HEK293T (cell line): Measurements from ENCODE around the gene PET100.

ENCODE experiments used
- ARNT ChIP-seq: fragments of 450-650 bp; IDR thresholded peaks from 2 replicates; pipeline ENCODE4 v1.6.1; 2017; ENCODE audit warnings: mild to moderate bottlenecking
- ELF4 ChIP-seq: fragments of 450-650 bp; IDR thresholded peaks from 2 replicates; pipeline ENCODE4 v1.6.1; 2017; ENCODE audit warnings: antibody characterized with exemption
- TARDBP ChIP-seq: fragments of 450-650 bp; IDR thresholded peaks from 2 replicates; pipeline ENCODE4 v1.6.1; 2016

GRCh38 chr19:7655581-7655980 lies 26.0 kb downstream of the PET100 start:
- TF ChIP-seq ARNT (no peak), TARDBP (no peak), ELF4 (no peak)
